HL-60 (cell line): Measurements from ENCODE around the gene ANKRD12.

Source experiments
- DNase-seq, 2 experiments: peaks; one replicate each; pipeline ENCODE4 v3.0.0-alpha.2; 2010 to 2020; ENCODE audit warnings: low read depth in 1 of 2, low spot score in 1 of 2
- H3K27ac ChIP-seq: fragments of 250-450 bp; sonication (Bioruptor Pico); replicated peaks from 2 replicates; pipeline ENCODE4 v1.5.1; 2020; ENCODE audit warnings: mild to moderate bottlenecking, moderate library complexity
- H3K27me3 ChIP-seq: fragments of 250-450 bp; sonication (Bioruptor Pico); 2 replicates; pipeline ENCODE4 v1.5.1; 2021; ENCODE audit warnings: mild to moderate bottlenecking, moderate library complexity; ENCODE audit not compliant: insufficient read depth, poor library complexity, severe bottlenecking
- H3K4me3 ChIP-seq: replicated peaks from 2 replicates; pipeline ENCODE4 v1.5.1; 2011; ENCODE audit warnings: mild to moderate bottlenecking, control low read depth, low read length; ENCODE audit not compliant: insufficient read depth
- CTCF ChIP-seq: IDR thresholded peaks from one replicate; pipeline ENCODE4 v1.5.1; 2011; ENCODE audit warnings: low read length, control low read depth, inconsistent platforms; ENCODE audit not compliant: insufficient read depth
- GABPA ChIP-seq: IDR thresholded peaks from 2 replicates; pipeline ENCODE4 v1.6.1; 2012; ENCODE audit warnings: low read depth
- POLR2AphosphoS5 ChIP-seq: IDR thresholded peaks from 2 replicates; pipeline ENCODE4 v1.6.1; 2012; ENCODE audit warnings: low read depth
- REST ChIP-seq: IDR thresholded peaks from 2 replicates; pipeline ENCODE4 v1.6.1; 2012; ENCODE audit warnings: low read depth; ENCODE audit not compliant: insufficient replicate concordance
- SPI1 ChIP-seq: IDR thresholded peaks from 2 replicates; pipeline ENCODE4 v1.6.1; 2012; ENCODE audit warnings: low read depth, mild to moderate bottlenecking, borderline replicate concordance

The ANKRD12 gene

GRCh38 chr18:9223356-9223755 lies 86.8 kb downstream of the ANKRD12 start:
- H3K27ac ChIP-seq, result no peak overlapping the region
- no peak overlapping the region for H3K4me3 ChIP-seq
- DNase-seq, result no peak
- no peaks in the 10 kb centered on the region for H3K27me3 ChIP-seq
- no peak for TF ChIP-seq REST
- TF ChIP-seq POLR2AphosphoS5, result no peak
- no peak for TF ChIP-seq GABPA
- no peak for TF ChIP-seq SPI1
- TF ChIP-seq CTCF, result no peak

GRCh38 chr18:9226463-9226862 lies 89.9 kb downstream of the ANKRD12 start:
- TF ChIP-seq CTCF, result no peak
- TF ChIP-seq SPI1, result no peak
- no peak for TF ChIP-seq REST
- no peak for TF ChIP-seq POLR2AphosphoS5
- no peak for TF ChIP-seq GABPA
- Histone ChIP-seq H3K27ac (no peak overlapping the region), H3K27me3 (no peaks in the 10 kb centered on the region), H3K4me3 (no peak overlapping the region)
- DNase-seq, result no peak

GRCh38 chr18:9231852-9232486 lies 95.4 kb downstream of the ANKRD12 start:
- TF ChIP-seq SPI1 (no peak), POLR2AphosphoS5 (no peak), GABPA (no peak), REST (no peak), CTCF (no peak)
- Histone ChIP-seq H3K27me3 (no peaks in the 10 kb centered on the region), H3K27ac (no peak overlapping the region), H3K4me3 (no peak overlapping the region)
- DNase-seq, result no peak
